Mesendoderm (in vitro differentiated cells): ENCODE results near the gene ANKS1A.

ENCODE experiments used
- DNase-seq: peaks from one replicate; pipeline ENCODE4 v3.0.0; 2013
- H2AK5ac ChIP-seq: 2 replicates; pipeline ENCODE4 v1.6.1; 2013; ENCODE audit warnings: low read length, inconsistent platforms
- H2BK120ac ChIP-seq: 2 replicates; pipeline ENCODE4 v1.6.1; 2013; ENCODE audit warnings: low read depth, mild to moderate bottlenecking, low read length, moderate library complexity, mixed read lengths
- H2BK15ac ChIP-seq: replicated peaks from 2 replicates; pipeline ENCODE4 v1.6.1; 2013; ENCODE audit warnings: low read depth, mild to moderate bottlenecking, moderate library complexity
- H2BK5ac ChIP-seq: 2 replicates; pipeline ENCODE4 v1.6.1; 2013; ENCODE audit warnings: low read length, inconsistent platforms
- H3K18ac ChIP-seq: 2 replicates; pipeline ENCODE4 v1.6.1; 2013; ENCODE audit warnings: mild to moderate bottlenecking, low read length, mixed read lengths
- H3K23ac ChIP-seq: one replicate; pipeline ENCODE4 v1.6.1; 2013; ENCODE audit warnings: low read length
- H3K27ac ChIP-seq: 2 replicates; pipeline ENCODE4 v1.5.1; 2013; ENCODE audit warnings: low read depth, mild to moderate bottlenecking, inconsistent platforms, low read length, moderate library complexity
- H3K27me3 ChIP-seq: 2 replicates; pipeline ENCODE4 v1.6.1; 2013; ENCODE audit warnings: low read length, control low read depth, mild to moderate bottlenecking, inconsistent platforms; ENCODE audit not compliant: insufficient read depth, poor library complexity
- H3K36me3 ChIP-seq: 2 replicates; pipeline ENCODE4 v1.6.1; 2013; ENCODE audit warnings: low read length, inconsistent platforms; ENCODE audit not compliant: control insufficient read depth, insufficient read depth
- H3K4ac ChIP-seq: one replicate; pipeline ENCODE4 v1.6.1; 2013; ENCODE audit warnings: low read depth, mild to moderate bottlenecking, low read length, moderate library complexity
- H3K4me1 ChIP-seq: 2 replicates; pipeline ENCODE4 v1.6.1; 2013; ENCODE audit warnings: low read depth, low read length, inconsistent platforms; ENCODE audit not compliant: control insufficient read depth
- H3K4me2 ChIP-seq: 2 replicates; pipeline ENCODE4 v1.6.1; 2013; ENCODE audit warnings: low read length
- H3K4me3 ChIP-seq: 2 replicates; pipeline ENCODE4 v1.5.1; 2013; ENCODE audit warnings: mild to moderate bottlenecking, low read length
- H3K56ac ChIP-seq: one replicate; pipeline ENCODE4 v1.6.1; 2013; ENCODE audit warnings: low read length
- H3K79me1 ChIP-seq: 2 replicates; pipeline ENCODE4 v1.6.1; 2013; ENCODE audit warnings: low read length, inconsistent platforms
- H3K79me2 ChIP-seq: 2 replicates; pipeline ENCODE4 v1.6.1; 2013; ENCODE audit warnings: mild to moderate bottlenecking, low read length; ENCODE audit not compliant: control insufficient read depth, insufficient read depth
- H3K9ac ChIP-seq: 2 replicates; pipeline ENCODE4 v1.6.1; 2013; ENCODE audit warnings: low read length, inconsistent platforms
- H4K5ac ChIP-seq: one replicate; pipeline ENCODE4 v1.6.1; 2013; ENCODE audit warnings: low read length
- H4K8ac ChIP-seq: one replicate; pipeline ENCODE4 v1.6.1; 2013; ENCODE audit warnings: low read depth, mild to moderate bottlenecking, control low read depth, low read length, moderate library complexity
- WGBS: extraction: QIAGEN DNeasy Blood & Tissue Kit; methylation state at CpG from one replicate; pipeline ENCODE4 v1.1.7; 2013; ENCODE audit warnings: low lambda C conversion rate, missing lambda C conversion rate; ENCODE audit not compliant: insufficient coverage; ENCODE audit errors: extremely low coverage; 5-methylcytosine and 5-hydroxymethylcytosine counted together

ANKS1A gene

GRCh38 chr6:35079311-35080000, 190.4 kb downstream of the ANKS1A start:
- H3K4ac ChIP-seq, result no peak overlapping the region
- no peak overlapping the region for H3K4me3 ChIP-seq
- DNase-seq, result no peak
- H3K36me3 ChIP-seq, result no peaks in the 10 kb centered on the region
- no peak overlapping the region for H3K27ac ChIP-seq
- H4K5ac ChIP-seq, result no peak overlapping the region
- no peak overlapping the region for H3K9ac ChIP-seq
- peaks cover 10% of the 10 kb centered on the region for H3K4me1 ChIP-seq
- H2BK5ac ChIP-seq, result no peak overlapping the region
- H3K56ac ChIP-seq, result no peak overlapping the region
- H3K18ac ChIP-seq, result no peak overlapping the region
- WGBS, result no CpG with 5 or more reads among the region's 23 CpGs
- H3K27me3 ChIP-seq, result no peaks in the 10 kb centered on the region
- H3K4me2 ChIP-seq, result no peak overlapping the region
- no peak overlapping the region for H2BK15ac ChIP-seq
- H3K79me2 ChIP-seq, result no peaks in the 10 kb centered on the region
- no peak overlapping the region for H3K23ac ChIP-seq
- no peak overlapping the region for H2AK5ac ChIP-seq
- no peak overlapping the region for H4K8ac ChIP-seq
- no peak overlapping the region for H2BK120ac ChIP-seq
- H3K79me1 ChIP-seq, result no peaks in the 10 kb centered on the region

- Histone ChIP-seq H3K79me1 (no peaks in the 10 kb centered on the region), H3K4me1 (peaks cover 10% of the 10 kb centered on the region), H2AK5ac (no peak overlapping the region), H3K27ac (no peak overlapping the region), H3K18ac (no peak overlapping the region), H3K56ac (no peak overlapping the region), H3K4me3 (no peak overlapping the region), H4K5ac (no peak overlapping the region), H3K4me2 (no peak overlapping the region), H3K79me2 (no peaks in the 10 kb centered on the region), H3K9ac (no peak overlapping the region), H4K8ac (no peak overlapping the region), H3K36me3 (peaks cover 2% of the 10 kb centered on the region), H2BK15ac (no peak overlapping the region), H3K23ac (no peak overlapping the region), H2BK5ac (no peak overlapping the region), H3K27me3 (no peaks in the 10 kb centered on the region), H3K4ac (no peak overlapping the region), H2BK120ac (no peak overlapping the region)
- DNase-seq, result no peak
- WGBS, result no CpG with 5 or more reads among the region's 13 CpGs
These were observed 191.1 kb downstream of the ANKS1A start for GRCh38 chr6:35080016-35080680.

DNA sequence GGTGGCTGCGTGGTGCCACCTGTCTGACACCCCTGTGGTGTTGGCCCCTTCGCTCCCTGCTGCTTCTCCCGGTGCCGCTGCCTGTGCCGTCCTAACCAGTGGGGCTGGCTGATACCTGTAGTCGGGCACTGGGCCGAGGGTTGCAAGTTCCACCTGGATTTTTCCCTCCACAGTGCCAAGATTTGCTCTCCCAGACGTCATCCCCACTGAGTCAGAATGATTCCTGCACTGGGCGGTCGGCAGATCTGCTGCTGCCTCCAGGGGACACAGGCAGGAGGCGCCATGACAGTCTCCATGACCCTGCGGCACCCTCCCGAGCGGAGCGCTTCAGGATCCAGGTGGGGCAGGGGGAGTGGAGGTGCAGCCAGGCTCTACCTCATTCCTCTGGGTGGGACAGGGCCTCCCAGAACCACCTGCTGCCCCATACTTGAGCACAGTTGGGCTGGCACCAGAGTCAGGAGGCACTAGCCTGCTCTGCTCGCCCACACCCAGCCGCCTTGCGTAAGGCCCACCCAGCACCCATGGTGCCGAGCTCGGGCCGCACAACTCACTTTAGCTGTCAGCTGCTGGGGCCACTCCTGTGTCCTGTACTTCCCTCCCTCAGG, 191.9 kb downstream of the ANKS1A start:
- no CpG with 5 or more reads among the region's 21 CpGs for WGBS
- Histone ChIP-seq H2BK15ac (no peak overlapping the region), H3K4me2 (no peak overlapping the region), H4K8ac (no peak overlapping the region), H3K27me3 (no peaks in the 10 kb centered on the region), H2BK120ac (no peak overlapping the region), H3K9ac (no peak overlapping the region), H3K27ac (no peak overlapping the region), H3K79me2 (no peaks in the 10 kb centered on the region), H2BK5ac (no peak overlapping the region), H3K4me1 (peaks cover 10% of the 10 kb centered on the region), H3K56ac (peak overlapping the region; percentile 26), H3K23ac (peak overlapping the region; percentile 11), H4K5ac (no peak overlapping the region), H3K36me3 (peaks cover 2% of the 10 kb centered on the region), H3K4me3 (no peak overlapping the region), H3K79me1 (no peaks in the 10 kb centered on the region), H3K4ac (no peak overlapping the region), H3K18ac (no peak overlapping the region), H2AK5ac (no peak overlapping the region)
- no peak for DNase-seq

- H4K8ac ChIP-seq, result no peak overlapping the region
- no peak for DNase-seq
- H3K23ac ChIP-seq, result no peak overlapping the region
- WGBS, result no CpG with 5 or more reads among the region's 13 CpGs
- H3K4me2 ChIP-seq, result no peak overlapping the region
- H2BK15ac ChIP-seq, result no peak overlapping the region
- no peak overlapping the region for H3K18ac ChIP-seq
- peaks cover 10% of the 10 kb centered on the region for H3K4me1 ChIP-seq
- no peak overlapping the region for H2BK5ac ChIP-seq
- H2BK120ac ChIP-seq, result no peak overlapping the region
- H3K79me1 ChIP-seq, result no peaks in the 10 kb centered on the region
- H3K36me3 ChIP-seq, result peaks cover 2% of the 10 kb centered on the region
- H3K9ac ChIP-seq, result no peak overlapping the region
- H3K27ac ChIP-seq, result no peak overlapping the region
- H3K27me3 ChIP-seq, result no peaks in the 10 kb centered on the region
- no peak overlapping the region for H3K4me3 ChIP-seq
- H3K56ac ChIP-seq, result peak overlapping the region; percentile 26
- H2AK5ac ChIP-seq, result no peak overlapping the region
- no peak overlapping the region for H3K4ac ChIP-seq
- H3K79me2 ChIP-seq, result no peaks in the 10 kb centered on the region
- H4K5ac ChIP-seq, result no peak overlapping the region
These were observed 192.4 kb downstream of the ANKS1A start for GRCh38 chr6:35081426-35081851.

- H3K18ac ChIP-seq, result no peak overlapping the region
- no peak overlapping the region for H4K5ac ChIP-seq
- H2BK120ac ChIP-seq, result no peak overlapping the region
- no peak overlapping the region for H3K27ac ChIP-seq
- H3K4ac ChIP-seq, result no peak overlapping the region
- no peak overlapping the region for H4K8ac ChIP-seq
- no CpG with 5 or more reads among the region's 19 CpGs for WGBS
- H3K9ac ChIP-seq, result no peak overlapping the region
- DNase-seq, result no peak
- no peaks in the 10 kb centered on the region for H3K27me3 ChIP-seq
- H3K36me3 ChIP-seq, result peaks cover 2% of the 10 kb centered on the region
- H3K56ac ChIP-seq, result peak overlapping the region; percentile 5
- H2AK5ac ChIP-seq, result no peak overlapping the region
- H3K79me1 ChIP-seq, result no peaks in the 10 kb centered on the region
- H3K4me3 ChIP-seq, result no peak overlapping the region
- H3K4me1 ChIP-seq, result peaks cover 7% of the 10 kb centered on the region
- H2BK5ac ChIP-seq, result no peak overlapping the region
- H3K79me2 ChIP-seq, result no peaks in the 10 kb centered on the region
- no peak overlapping the region for H3K4me2 ChIP-seq
- no peak overlapping the region for H2BK15ac ChIP-seq
- no peak overlapping the region for H3K23ac ChIP-seq
These were observed 193.1 kb downstream of the ANKS1A start for GRCh38 chr6:35082046-35082732.
